Hepatocyte (in vitro differentiated cells): ENCODE measurements around the gene RAB3C.

Experiments used
- EZH2 ChIP-seq: fragments of 200-600 bp; sonication (generic); IDR thresholded peaks from 2 replicates; pipeline ENCODE4 v1.6.1; 2016; ENCODE audit warnings: antibody characterized with exemption, mild to moderate bottlenecking, borderline replicate concordance
- EZH2phosphoT487 ChIP-seq: fragments of 200-600 bp; sonication (generic); IDR thresholded peaks from one replicate; pipeline ENCODE4 v1.6.1; 2018; ENCODE audit warnings: antibody characterized with exemption, mild to moderate bottlenecking, low read depth, moderate library complexity; ENCODE audit not compliant: unreplicated experiment, severe bottlenecking
- TF ChIP-seq, protein P1 (sequence below): fragments of 200-600 bp; sonication (generic); IDR thresholded peaks from 2 replicates; pipeline ENCODE4 v1.5.1; 2016; ENCODE audit warnings: antibody characterized with exemption, mild to moderate bottlenecking; ENCODE audit not compliant: poor library complexity

GRCh38 chr5:58677650-58678049, 94.8 kb downstream of the RAB3C start:
- TF ChIP-seq, protein P1, sequence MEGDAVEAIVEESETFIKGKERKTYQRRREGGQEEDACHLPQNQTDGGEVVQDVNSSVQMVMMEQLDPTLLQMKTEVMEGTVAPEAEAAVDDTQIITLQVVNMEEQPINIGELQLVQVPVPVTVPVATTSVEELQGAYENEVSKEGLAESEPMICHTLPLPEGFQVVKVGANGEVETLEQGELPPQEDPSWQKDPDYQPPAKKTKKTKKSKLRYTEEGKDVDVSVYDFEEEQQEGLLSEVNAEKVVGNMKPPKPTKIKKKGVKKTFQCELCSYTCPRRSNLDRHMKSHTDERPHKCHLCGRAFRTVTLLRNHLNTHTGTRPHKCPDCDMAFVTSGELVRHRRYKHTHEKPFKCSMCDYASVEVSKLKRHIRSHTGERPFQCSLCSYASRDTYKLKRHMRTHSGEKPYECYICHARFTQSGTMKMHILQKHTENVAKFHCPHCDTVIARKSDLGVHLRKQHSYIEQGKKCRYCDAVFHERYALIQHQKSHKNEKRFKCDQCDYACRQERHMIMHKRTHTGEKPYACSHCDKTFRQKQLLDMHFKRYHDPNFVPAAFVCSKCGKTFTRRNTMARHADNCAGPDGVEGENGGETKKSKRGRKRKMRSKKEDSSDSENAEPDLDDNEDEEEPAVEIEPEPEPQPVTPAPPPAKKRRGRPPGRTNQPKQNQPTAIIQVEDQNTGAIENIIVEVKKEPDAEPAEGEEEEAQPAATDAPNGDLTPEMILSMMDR, result no peak
- TF ChIP-seq EZH2phosphoT487, result no peak
- no peak for TF ChIP-seq EZH2
